HG03354 (cell line): ENCODE results near the gene ERMP1.
A peak's percentile ranks its signal among the peaks of the same experiment; 100 is the strongest.

Experiments
- ATAC-seq: cut with Tn5 transposase; IDR thresholded peaks from one replicate; pipeline ENCODE4 v1.9.1; 2021; ENCODE audit warnings: mild to moderate bottlenecking; ENCODE audit not compliant: unreplicated experiment, poor library complexity, severe bottlenecking

ERMP1 gene

GRCh38 chr9:5858833-5859232 lies 25.9 kb upstream of the ERMP1 start:
- ATAC-seq, result no peak

- no peak for ATAC-seq
Observed at GRCh38 chr9:5857928-5858327, 25.0 kb upstream of the ERMP1 start.

GRCh38 chr9:5854063-5854790 lies 21.3 kb upstream of the ERMP1 start:
- no peak for ATAC-seq

GRCh38 chr9:5853617-5854016 lies 20.7 kb upstream of the ERMP1 start:
- no peak for ATAC-seq

GRCh38 chr9:5852987-5853386 lies 20.1 kb upstream of the ERMP1 start:
- ATAC-seq, result no peak

- ATAC-seq, result peak; percentile 89
Observed at GRCh38 chr9:5851445-5851844, 18.5 kb upstream of the ERMP1 start.

GRCh38 chr9:5850724-5851122 lies 17.8 kb upstream of the ERMP1 start:
- no peak for ATAC-seq

GRCh38 chr9:5848372-5848882 lies 15.5 kb upstream of the ERMP1 start:
- peak; percentile 33 for ATAC-seq

- no peak for ATAC-seq
Observed at GRCh38 chr9:5846501-5846921, 13.6 kb upstream of the ERMP1 start.

- ATAC-seq, result no peak
Observed at GRCh38 chr9:5846096-5846495, 13.2 kb upstream of the ERMP1 start.

- ATAC-seq, result no peak
Observed at GRCh38 chr9:5845157-5845531, 12.2 kb upstream of the ERMP1 start.

- ATAC-seq, result no peak
Observed at GRCh38 chr9:5843794-5844471, 11.0 kb upstream of the ERMP1 start.

GRCh38 chr9:5842929-5843793 lies 10.2 kb upstream of the ERMP1 start:
- no peak for ATAC-seq

GRCh38 chr9:5841771-5842573 lies 9.1 kb upstream of the ERMP1 start:
- ATAC-seq, result no peak

GRCh38 chr9:5840788-5841187 lies 7.9 kb upstream of the ERMP1 start:
- ATAC-seq, result no peak

- no peak for ATAC-seq
Observed at GRCh38 chr9:5839572-5839902, 6.6 kb upstream of the ERMP1 start.

GRCh38 chr9:5838884-5839571 lies 6.1 kb upstream of the ERMP1 start:
- ATAC-seq, result no peak

- ATAC-seq, result no peak
Observed at GRCh38 chr9:5835808-5836207, 2.9 kb upstream of the ERMP1 start.

GRCh38 chr9:5834214-5834613 lies 1.3 kb upstream of the ERMP1 start:
- no peak for ATAC-seq
